Raji (cell line): ENCODE data around the gene ZNF511.

Experiments used
- POLR2A ChIP-seq: IDR thresholded peaks from 2 replicates; pipeline ENCODE4 v1.6.1; 2011; ENCODE audit warnings: low read depth, low read length, control low read depth; ENCODE audit not compliant: insufficient read depth

Gene ZNF511

GRCh38 chr10:133280391-133281059, 28.2 kb upstream of the ZNF511 start:
- TF ChIP-seq POLR2A = no peak

- TF ChIP-seq POLR2A = no peak
These were observed 27.6 kb upstream of the ZNF511 start for GRCh38 chr10:133281084-133281483.

GRCh38 chr10:133281628-133282372, 26.9 kb upstream of the ZNF511 start:
- TF ChIP-seq POLR2A = no peak

GRCh38 chr10:133282846-133283390, 25.8 kb upstream of the ZNF511 start:
- no peak for TF ChIP-seq POLR2A

- no peak for TF ChIP-seq POLR2A
These were observed 24.8 kb upstream of the ZNF511 start for GRCh38 chr10:133283931-133284330.

GRCh38 chr10:133285217-133285616, 23.5 kb upstream of the ZNF511 start:
- no peak for TF ChIP-seq POLR2A

- no peak for TF ChIP-seq POLR2A
These were observed 22.3 kb upstream of the ZNF511 start for GRCh38 chr10:133286366-133286765.

GRCh38 chr10:133287832-133288500, 20.7 kb upstream of the ZNF511 start:
- TF ChIP-seq POLR2A = no peak

- no peak for TF ChIP-seq POLR2A
These were observed 19.0 kb upstream of the ZNF511 start for GRCh38 chr10:133289761-133290160.

GRCh38 chr10:133292919-133293809, 15.6 kb upstream of the ZNF511 start:
- TF ChIP-seq POLR2A = no peak

GRCh38 chr10:133293810-133294119, 14.9 kb upstream of the ZNF511 start:
- no peak for TF ChIP-seq POLR2A

- TF ChIP-seq POLR2A = no peak
These were observed 14.5 kb upstream of the ZNF511 start for GRCh38 chr10:133294189-133294588.

- TF ChIP-seq POLR2A = no peak
These were observed 13.0 kb upstream of the ZNF511 start for GRCh38 chr10:133295426-133296320.

- TF ChIP-seq POLR2A = no peak
These were observed 11.2 kb upstream of the ZNF511 start for GRCh38 chr10:133297504-133297903.
